Renal cortical epithelial cell (primary cell): Measurements from ENCODE around the gene PPP3CA. TPM values are rescaled to one million over a fixed set of nuclear protein-coding genes. Genes with fewer than 3 reads are reported as not detected.
"Not testable (repeated sequence)": the region's sequence is repeated elsewhere in the genome, so short reads cannot be mapped to it uniquely, and the experiment has no call there.

Source experiments
- DNase-seq: peaks from one replicate; pipeline ENCODE4 v3.0.0-alpha.2; 2011; ENCODE audit warnings: low read depth
- total RNA-seq: library from RNA; depleted of rRNA; stranded (reverse); fragments of >200 nt; gene quantifications from 2 replicates; pipeline ENCODE4 v1.2.3, GENCODE V29; 2014

Gene PPP3CA
- total RNA-seq, 1 donor from 2014 or later, result 44.5 TPM

DNA sequence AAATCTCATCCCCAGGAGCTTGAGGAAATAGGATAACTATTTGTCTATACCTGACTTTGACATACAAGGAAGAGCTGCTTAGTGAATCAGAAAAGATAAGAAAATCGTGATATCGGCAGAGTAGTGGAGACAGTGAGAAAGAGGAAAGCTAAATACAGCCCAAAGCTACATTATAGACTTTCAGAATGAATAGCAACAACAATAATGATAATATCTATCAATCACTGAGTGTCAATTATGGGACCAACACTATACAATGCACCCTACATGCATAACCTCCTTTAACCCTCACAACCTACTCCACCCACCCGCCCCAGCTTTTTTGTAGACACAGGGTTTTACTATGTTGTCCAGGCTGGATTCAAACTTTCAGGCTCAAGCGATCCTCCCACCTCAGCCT, 205.1 kb downstream of the PPP3CA start:
- no peak for DNase-seq

DNA sequence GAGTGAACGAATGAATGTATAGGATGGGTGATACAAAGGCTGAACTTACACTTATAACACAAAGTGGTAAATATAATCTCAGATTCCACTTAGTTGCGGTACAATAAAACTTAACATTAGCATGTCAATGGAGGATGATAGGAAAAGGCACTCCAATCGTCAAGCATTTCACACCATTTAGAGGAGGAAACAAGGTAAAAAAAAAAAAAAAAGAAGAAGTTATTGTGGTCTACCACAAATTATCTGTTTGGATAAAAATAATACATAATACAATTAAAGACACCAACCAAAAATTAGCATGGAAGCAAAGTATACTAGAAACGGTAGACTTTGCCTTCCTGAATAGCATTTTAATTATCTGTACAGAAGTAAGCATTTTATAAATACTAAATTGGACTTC, 205.5 kb downstream of the PPP3CA start:
- DNase-seq, result no peak

DNA sequence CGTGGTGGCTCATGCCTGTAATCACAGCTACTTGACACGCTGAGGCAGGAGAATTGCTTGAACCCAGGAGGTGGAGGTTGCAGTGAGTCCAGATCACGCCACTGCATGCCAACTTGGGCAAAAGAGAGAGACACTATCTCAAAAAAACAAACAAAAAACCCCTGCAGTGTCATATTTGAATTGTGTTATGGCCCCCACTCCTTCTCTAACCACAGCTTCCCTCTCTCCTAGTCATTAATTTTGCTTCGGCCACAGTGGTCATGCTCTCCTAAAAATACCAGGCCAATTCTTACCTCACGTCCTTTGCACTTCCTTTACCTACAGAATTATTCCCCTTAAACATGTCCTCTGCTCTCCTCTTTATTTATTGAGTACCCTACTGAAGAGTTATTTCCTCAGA, 206.1 kb downstream of the PPP3CA start:
- DNase-seq, result no peak

DNA sequence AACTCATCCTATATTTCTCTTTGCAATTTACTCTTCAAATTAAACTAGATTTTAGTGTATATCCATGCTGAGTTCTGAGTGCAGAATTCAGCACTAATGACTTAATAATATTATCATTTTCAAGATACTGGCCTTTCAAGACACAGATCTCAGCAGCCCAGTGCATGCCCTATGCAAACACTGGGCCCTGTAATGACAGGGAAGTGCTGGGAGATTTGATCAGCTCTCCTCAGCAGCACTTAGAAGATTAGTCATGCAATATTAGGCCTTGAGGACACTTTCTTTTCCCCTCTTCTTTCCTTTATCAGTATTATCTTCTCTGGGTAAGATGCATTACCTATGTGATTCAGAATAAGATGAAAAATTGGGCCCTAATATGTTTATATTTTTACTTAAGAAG, 207.1 kb downstream of the PPP3CA start:
- no peak for DNase-seq

DNA sequence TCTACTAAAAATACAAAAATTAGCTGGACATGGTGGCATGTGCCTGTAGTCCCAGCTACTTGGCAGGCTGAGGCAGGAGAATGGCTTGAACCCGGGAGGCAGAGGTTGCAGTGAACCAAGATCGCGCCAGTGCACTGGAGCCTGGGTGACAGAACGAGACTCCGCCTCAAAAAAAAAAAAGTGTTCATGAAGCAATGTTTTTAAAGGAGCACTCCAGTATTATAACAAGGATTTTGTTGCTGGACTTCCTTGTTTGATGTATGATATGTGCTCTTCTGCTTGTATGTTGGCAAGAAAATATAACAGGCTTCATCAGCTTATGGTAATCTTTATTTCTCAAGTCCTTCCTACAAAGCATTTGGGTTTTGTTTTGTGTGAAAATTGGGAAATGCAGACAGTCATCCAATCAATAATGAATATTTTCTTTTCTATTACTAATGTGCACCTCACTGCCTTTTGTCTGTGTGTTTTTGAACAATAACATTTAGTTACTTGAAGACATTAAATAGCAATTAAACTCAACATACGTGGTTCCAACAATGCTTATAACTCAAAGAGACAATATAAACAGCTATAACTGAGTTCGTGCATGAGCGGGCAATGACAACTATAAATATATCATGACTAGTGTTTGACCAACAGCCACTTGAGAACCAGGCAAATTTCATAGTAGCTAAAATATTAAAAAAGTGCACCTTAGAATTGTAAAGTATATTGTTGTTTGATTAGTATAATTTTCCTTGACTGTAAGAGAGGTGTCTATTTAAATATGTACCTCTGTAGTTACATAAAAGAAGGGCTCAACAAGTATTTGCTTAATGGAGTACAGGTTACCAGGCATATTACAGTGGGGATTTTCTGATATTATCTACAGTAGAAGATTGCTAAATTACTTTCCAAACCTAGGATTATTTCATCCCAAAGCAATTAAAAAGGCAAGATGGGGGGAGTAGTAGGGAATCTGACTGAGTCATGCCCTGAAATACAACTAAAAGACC, 210.7 kb downstream of the PPP3CA start:
- DNase-seq, result no peak

DNA sequence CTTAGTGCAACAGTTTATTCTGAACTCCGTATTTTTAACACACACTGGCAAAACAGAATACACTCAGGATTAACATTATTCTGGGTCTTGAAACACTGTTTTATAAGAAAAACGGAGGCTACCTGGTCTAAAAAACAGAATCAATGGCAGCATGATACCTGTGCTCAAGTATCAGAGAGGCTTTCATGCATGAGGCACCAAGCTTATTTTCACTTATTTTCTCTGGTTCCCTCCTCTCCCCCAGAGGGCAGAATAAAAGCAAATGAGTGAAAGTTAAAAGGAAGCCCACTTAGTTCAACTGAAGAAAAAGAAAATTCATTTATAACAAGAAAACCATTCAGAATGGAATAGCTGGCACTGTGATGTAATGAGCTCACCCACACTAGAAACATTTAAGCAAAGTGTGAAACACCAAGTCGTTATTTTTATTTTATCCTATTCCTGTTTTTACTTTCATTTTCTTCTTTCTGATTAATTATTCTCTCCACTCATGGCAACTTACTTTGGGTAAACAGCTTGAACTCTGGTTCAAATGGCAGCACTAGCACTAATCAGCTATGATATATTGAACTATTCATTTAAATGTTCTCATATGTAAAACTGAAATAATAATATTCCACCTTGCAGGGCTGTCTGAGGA, 211.8 kb downstream of the PPP3CA start:
- no peak for DNase-seq

DNA sequence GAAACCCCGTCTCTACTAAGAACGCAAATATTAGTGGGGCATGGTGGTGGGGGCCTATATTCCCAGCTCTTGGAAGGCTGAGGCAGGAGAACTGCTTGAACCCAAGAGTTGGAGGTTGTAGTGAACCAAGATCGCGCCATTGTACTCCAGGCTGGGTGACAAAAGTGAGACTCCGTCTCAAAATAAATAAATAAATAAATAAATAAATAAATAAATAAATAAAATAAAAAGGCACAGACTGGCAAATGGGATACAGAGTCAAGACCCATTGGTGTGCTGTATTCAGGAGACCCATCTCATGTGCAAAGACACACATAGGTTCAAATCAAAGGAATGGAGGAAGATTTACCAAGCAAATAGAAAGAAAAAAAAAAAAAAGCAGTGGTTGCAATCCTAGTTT, 216.3 kb downstream of the PPP3CA start:
- DNase-seq, result not testable (repeated sequence)

DNA sequence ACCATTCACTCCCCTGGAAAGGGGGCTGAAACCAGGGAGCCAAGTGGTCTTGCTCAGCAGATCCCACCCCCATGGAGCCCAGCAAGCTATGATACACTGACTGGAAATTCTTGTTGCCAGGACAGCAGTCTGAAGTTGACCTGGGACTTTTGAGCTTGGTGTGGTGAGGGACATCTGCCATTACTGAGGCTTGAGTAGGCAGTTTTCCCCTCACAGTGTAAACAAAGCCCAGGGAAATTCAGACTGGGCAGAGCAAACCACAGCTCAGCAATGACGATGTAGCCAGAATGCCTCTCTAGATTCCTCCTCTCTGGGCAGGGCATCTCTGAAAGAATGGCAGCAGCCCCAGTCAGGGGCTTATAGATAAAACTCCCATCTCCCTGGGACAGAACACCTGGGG, 218.4 kb downstream of the PPP3CA start:
- DNase-seq, result not testable (repeated sequence)

DNA sequence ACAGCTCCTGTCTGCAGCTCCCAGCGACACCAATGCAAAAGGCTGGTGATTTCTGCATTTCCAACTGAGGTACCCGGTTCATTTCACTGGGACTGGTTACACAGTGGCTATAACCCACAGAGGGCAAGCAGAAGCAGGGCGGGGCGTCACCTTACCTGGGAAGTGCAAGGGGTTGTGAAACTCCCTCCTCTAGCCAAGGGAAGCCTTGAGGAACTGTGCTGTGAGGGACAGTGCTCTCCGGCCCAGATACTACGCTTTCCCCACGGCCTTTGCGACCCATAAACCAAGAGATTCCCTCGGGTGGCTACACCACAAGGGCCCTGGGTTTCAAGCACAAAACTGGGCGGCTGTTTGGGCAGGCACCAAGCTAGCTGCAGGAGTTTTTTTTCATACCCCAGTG, 218.9 kb downstream of the PPP3CA start:
- DNase-seq, result no peak

DNA sequence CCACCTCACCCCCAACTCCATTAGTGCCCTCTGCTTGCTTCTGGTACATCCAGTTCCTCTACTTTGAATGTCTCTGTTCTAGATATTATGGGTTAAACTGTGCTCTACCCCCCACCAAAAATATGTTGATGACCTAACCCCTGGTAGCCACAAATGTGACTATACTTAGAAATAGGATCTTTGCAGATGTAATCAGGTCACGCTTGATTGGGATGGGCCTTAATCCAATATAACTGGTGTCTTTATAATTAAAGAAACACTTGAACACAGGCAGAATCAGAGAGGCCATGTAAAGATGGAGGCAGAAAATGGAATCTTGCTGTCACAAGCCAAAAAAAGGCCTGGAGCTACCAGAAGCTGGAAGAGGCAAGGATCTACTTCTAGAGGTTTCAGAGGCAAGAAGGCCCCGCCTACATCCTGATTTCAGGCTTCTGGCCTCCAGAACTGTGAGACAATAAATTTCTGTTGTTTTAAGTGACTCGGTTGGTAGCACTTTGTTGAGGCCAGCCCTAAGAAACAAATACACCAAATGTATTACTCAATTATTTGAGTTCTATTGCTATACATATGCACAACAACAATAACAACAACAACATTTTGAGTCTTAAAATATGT, 220.0 kb downstream of the PPP3CA start:
- peak; percentile 39 for DNase-seq

DNA sequence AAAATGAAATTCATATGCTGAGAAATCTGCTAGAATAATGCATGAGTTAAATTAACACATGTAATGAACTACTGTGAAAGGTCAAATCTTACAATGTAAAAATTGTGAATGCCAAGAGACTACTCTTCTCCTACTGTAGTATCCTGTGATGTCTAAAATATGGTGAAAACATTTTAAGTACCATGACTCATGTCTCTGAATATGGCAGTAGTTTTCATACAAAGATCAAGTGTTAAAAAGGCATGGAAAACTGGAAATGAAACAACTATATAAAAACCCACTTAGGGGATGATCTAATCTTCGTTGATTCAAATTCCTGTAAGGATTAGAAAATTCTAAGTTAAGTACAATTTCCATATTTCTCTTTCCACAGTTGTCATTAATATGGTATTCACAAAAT, 221.3 kb downstream of the PPP3CA start:
- DNase-seq, result no peak

DNA sequence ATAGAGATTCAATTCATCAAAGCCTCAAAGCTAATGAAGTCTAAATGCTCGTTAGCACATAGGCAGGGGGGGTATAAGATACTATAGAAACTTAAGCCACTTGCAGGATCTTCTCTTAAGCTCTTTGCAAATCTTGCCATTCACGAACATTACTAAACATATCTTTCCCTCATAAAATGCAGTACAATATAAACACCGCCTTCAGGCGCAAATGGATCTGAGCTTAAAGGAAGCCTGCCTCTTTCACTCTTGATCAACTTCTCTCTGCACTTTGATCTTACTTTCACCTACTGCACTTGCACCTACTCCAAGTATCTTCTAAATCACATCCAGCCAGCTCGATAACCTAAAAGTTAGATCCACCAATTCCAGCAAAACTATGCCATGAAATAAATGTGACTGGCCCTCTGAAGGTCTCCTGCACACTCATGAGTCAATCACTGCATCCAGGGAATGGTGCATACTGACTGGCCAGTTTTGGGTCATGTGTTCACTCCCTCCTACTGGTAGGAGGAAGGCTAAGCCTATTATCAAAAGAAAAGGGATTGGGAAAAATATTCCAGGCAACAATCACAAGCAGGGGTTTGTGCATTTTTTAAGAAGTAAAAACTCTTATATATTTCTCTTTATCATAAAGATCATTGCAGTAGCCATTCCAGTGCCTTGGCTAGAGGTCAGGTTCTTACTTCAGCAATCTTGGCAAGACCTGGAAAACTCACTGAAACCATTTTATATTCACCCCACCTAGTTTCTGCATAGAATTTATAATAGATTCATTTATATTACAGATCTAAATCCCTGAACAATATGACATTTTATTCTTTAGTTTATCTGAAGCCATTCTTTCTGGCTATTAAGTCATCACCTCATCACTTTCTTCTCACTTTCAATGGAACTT, 222.0 kb downstream of the PPP3CA start:
- DNase-seq, result no peak

DNA sequence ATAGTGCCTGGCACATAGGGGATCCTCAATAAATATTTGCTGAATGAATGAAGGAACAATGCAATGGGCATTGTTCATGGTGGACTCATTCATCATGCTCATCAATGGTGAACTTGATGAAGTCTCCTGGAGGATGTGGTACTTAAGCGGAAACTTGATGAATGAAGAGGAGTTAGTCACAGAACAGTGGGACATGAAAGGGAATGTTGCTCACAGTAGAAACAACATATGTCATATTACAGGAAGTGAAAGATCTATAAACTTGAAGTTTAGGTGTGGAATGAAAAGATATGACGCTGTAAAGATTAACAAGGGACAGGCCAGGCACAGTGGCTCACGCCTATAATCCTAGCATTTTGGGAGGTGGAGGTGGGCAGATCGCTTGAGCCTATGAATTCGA, 224.1 kb downstream of the PPP3CA start:
- DNase-seq, result no peak

DNA sequence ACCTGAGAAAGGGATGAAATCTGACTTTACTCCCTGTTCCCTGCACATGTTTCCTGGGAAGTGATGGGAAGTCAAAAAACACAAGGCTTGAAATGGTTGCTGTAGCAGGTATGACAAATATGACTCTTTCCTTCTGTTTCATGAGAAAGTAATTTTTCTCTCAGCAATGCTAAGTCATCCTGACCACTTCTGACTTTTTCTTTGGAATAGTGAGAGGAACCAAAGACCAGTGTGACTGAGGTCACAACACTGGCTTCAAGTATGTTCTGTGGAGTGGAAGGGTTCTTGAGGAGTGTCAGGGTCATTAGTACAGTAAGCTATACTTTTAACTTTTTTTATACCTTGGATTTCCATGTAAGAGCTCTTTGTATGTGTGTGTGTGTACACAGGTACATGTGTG, 225.3 kb downstream of the PPP3CA start:
- DNase-seq, result no peak

DNA sequence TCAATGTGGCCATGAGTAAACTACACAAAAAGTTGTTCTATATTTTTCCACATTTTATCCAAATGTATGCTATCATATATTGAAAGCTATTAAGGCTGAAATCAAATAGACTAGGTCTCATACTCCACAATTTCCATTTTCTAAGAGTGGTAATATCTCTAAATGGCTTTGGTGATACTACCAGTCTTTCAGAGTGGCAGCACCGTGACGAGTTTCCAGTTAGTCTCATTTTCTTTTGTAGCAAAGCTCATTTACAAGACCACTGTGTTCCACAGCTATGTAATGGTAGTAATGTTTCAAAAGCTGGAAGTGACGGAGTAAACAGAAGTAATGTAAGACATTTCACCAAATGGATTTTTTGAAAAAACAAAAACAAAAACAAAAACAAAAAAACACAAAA, 228.2 kb downstream of the PPP3CA start:
- DNase-seq, result no peak

DNA sequence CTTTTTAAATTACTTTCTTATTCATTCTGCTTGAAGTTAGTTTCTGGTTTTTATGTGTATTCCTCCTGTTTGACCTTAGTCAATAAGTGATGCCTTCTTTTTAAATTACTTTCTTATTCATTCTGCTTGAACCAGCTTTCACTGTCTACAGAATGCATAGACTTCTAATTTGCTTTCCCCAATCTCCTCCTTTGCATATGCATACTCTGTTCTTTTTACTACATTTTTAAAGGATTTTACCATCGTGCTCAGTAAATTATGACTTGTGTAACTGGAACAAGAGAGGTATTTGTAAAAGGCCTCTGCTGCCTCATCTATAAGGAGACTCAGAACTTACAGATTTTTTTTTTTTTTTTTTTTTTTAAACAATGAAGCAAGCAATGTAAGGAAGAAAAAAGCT, 228.7 kb downstream of the PPP3CA start:
- DNase-seq, result no peak

DNA sequence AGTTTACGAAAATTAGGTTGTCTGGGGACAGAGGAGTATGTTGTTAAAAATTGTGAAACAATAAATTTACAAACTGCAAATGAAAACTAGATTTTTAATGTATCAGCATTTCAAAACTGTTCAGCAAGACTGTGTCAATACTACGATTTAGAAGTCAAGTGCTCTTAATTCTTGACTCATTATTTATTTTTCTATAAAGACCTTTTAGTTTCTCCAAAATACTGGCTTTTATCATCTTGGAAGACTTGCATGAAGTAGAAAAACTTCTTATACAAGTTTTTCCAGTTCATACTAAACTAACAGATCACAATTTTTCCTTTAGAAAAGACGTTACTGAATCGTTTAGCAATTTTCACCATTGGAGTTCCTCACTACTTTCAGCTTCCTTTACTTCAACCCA, 231.4 kb downstream of the PPP3CA start:
- DNase-seq, result no peak

DNA sequence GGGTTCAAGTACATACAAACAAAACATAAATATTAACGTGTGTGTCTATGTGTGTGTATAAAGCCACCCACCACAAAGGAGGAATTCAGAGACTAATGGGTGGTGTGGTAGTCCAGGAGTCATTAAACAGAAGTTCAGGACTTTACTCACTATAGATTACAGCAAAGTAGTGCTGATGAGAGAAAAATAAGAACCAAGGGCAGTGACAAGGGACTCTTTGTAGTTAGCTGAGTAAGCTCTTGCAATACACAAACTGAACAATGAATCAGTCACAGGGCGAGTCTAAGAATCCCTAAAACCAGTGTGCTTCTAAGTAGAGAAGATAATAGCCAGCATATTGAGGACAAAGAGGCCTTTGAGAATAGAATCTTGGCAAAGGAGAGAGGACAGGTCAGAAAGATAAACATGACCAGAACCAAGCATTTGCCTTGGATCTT, 232.4 kb downstream of the PPP3CA start:
- peak; percentile 60 for DNase-seq

DNA sequence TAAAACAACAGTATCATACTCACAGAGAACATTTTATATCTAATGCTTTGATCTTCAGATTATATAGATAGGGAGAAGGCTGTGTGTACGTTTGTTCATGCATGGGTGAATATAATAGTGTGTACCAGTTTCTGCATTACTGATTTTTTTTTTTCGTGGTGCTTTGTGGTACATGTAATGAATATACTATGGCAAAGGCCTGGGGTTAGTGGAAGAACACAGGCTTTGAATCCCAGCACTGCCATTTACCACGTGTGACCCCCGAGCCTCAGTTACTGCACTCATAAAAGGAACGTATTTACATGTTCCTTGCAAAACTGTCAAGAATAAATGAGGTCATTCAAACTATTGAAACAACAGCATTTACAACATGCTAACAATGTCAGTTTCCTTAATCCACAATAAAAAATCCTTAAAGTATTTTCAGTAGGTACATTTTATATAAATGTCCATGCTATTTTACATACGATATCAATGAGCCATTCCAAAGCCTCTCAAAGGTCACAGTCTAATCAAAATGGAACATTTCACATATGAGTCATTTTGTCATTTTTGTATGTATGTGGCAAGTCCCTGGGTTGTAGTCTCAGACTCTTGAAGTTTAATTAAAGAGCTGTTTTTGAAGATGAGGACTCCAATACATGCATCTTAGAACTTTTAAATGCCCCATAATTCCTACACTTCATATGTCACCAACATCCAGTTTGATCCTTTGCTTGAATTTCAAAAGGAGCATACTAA, 242.8 kb downstream of the PPP3CA start:
- no peak for DNase-seq

DNA sequence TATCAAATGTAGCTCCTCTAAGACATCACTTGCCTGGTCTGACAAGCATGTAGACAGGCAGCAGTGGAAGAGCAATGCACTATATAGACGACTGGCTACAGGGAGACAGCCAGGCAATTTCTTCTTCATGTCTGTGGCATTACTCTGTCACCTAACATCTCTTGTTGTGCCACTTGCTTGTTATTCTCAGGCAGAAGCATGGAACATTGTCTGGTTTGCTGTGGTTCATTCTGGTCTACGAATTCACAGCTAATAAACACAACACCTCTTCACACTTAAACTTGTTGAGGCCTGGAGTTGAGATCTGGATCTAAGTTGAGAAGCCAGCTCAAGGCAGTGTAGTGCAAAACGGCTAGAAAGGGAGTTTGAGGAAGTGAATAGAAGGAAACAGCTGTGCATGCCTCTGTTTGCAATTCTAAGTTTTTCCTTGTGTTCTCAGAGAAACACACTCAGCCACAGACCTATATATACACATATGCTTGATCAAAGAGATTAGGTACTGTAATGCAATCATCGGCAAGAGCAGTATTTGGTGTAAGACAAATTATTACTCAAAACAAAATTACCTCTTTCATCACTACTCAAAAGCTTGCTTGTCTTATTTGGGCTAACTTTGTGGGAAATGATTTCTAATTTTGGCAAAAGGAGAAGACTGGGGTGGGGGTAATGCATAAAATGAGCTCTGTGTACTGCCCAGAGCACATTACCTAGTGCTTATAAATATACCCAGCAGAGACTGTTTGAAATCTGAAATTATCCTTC, 243.8 kb downstream of the PPP3CA start:
- no peak for DNase-seq
